HG03045 (cell line): Measurements from ENCODE around the gene SSRP1.

ENCODE experiments used
- ATAC-seq: cut with Tn5 transposase; IDR thresholded peaks from one replicate; pipeline ENCODE4 v1.9.1; 2021; ENCODE audit warnings: mild to moderate bottlenecking, moderate library complexity; ENCODE audit not compliant: unreplicated experiment

SSRP1 gene

DNA sequence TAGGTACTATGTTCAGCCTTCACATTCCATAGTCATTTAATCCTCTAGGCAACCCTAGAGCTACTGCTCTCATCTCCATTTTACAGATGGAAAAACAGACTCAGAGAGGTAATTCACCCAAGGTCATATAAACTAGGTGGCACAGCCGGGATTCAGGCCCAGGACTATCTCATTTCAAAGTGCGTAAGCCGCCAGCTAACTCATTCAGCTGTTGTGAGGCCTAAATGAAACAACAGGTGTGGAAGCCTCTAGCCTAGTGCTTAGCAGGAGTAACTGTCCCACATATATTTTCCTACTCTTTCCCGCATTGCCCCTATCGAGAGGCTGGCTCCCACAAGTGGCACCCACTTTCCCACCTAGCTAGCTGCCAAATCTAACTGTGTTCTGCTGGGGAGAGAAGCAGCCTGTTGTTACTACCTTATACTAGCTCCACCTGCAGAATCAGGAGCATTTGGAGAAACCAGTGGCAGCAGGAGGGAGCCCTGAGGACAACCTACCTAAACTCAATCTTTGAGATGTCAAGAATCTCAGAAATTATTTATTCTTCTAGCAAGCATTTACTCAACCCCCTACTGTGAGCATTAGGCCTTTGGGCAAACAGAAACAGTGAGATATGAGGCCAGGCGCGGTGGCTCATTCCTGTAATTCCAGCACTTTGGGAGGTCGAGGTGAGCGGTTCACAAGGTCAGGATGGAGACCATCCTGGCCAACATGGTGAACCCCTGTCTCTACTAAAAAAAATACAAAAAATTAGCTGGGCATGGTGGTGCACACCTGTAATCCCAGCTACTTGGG, 24.4 kb upstream of the SSRP1 start:
- ATAC-seq: no peak

GRCh38 chr11:57359396-57359795, 23.7 kb upstream of the SSRP1 start:
- ATAC-seq: no peak

- no peak for ATAC-seq
These were observed 23.3 kb upstream of the SSRP1 start for GRCh38 chr11:57358991-57359390.

DNA sequence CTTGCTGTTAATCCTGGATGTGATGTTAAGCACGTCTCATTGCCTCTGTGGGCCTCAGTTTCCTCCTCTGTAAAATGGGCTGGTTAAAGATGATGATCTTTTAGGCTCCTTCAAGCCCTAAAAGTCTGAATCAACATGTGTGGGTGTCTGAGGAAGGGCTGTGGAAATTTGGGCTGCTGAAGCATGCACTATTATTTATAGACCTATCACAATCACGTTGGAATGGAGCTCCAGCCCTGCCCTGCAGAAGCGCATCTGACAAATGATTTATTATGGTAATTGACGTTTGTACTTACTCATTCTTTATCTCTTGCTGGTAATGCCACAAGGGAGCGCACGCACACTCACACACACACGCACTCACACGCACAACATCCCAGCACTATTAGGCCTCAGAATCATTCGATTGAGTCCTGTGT, 22.9 kb upstream of the SSRP1 start:
- ATAC-seq: no peak

DNA sequence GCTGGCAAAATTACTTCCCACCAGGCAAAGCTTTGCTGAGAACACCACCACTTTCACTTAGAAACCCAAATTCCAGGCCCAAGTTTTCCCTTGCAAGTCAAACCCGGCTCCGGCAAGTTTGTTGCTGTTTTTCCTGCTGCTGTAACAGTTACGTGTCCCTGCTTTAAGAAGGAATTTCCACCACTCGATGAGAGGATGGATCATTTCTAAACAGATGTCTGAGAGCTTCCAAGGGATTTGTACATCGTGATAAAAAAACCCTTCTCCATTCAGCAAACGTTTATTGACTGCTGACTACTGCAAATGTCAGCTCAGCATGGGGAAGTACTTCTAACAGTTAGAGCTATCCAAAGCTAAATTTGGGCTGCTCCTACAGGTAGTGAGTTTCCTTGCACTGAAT, 22.2 kb upstream of the SSRP1 start:
- ATAC-seq: no peak

- no peak for ATAC-seq
These were observed 21.6 kb upstream of the SSRP1 start for GRCh38 chr11:57357310-57357709.

DNA sequence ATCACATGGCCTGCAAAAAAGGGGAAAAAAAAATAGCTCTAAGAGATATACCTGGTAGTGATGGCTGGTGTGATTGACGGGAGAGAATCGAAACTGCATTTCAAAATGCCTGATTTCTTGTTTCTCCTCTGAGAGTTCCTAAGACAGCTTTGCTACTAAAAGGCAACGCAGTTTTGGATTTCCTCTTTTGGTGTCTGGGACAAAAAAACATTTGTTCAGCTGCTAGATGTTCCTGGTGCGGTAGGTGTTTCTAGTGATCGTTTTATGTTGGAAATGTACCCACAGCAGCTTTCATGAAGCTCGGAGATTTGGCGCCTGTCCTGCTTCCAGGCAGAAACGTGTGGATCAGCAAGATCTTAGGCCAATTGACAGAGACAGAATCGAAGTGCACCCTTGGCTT, 20.6 kb upstream of the SSRP1 start:
- no peak for ATAC-seq

DNA sequence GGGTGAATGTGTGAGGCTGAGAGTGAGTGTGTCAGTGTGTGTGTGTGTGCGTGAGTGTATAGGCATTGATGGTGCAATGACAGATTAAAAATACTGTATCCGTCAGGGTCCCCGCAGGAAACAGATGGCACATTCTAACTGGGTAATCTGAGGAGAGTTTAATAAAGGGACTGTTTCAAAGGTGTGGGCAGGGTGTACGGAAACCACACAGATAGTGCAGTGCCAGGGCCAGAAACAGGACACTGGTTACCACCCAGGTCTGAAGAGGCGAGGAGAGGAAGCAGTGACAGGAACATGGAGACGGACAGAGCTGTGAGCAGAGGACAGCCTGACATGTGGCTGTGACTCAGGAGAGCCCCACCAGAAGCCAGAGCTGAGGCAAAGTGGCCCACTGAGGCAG, 19.0 kb upstream of the SSRP1 start:
- no peak for ATAC-seq

GRCh38 chr11:57353852-57354251, 18.2 kb upstream of the SSRP1 start:
- no peak for ATAC-seq

DNA sequence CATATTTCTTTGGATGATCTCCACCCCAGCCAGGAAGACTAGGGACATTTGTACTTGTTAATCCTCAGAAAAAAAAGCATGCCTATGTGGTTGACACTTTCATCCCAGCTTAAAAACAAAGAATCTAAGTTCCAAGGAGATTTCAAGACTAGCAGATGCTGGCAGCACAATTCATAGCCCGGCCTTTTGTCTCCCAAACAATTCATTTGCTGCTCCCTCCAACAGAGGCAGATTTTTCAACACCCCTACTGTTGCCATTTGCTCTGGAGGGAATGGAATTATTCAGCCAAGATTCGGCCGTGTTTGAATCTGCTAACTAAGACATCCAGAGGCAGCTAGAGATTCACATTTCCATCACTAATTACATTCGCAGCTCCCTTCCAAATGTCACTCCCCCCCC, 17.8 kb upstream of the SSRP1 start:
- ATAC-seq: no peak

- no peak for ATAC-seq
These were observed 17.3 kb upstream of the SSRP1 start for GRCh38 chr11:57353036-57353435.

- ATAC-seq: no peak
These were observed 14.0 kb upstream of the SSRP1 start for GRCh38 chr11:57349491-57350274.

DNA sequence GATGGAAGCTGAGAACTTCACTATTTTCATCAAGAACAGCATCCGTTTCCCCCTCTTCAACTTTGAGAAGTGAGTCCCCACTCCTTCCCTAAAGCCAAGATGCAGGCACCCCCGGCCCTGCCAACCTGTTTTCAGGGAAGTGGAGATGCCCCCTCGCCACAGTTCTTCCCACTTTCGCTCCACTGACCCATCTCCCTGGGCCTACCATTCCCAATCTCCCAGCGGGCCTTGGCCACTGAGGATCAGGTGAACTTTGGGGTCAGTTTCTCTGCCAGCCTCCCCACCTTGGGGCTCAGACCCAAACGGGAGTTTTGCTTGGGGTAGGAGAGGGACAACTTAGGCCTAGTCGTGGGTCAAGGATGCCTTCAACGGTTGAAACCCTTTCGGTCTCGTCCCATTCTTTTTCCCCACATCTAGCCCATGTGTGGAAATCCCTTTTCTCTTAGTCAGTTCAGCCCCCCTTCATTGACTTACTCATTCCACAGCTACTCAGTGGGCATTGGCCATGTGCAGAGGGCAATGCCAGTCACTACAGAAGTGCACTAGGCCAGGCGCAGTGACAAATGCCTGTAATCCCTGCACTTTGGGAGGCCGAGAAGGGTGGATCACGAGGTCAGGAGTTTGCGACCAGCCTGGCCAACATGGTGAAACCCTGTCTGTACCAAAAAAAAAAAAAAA, 13.1 kb upstream of the SSRP1 start:
- no peak for ATAC-seq

DNA sequence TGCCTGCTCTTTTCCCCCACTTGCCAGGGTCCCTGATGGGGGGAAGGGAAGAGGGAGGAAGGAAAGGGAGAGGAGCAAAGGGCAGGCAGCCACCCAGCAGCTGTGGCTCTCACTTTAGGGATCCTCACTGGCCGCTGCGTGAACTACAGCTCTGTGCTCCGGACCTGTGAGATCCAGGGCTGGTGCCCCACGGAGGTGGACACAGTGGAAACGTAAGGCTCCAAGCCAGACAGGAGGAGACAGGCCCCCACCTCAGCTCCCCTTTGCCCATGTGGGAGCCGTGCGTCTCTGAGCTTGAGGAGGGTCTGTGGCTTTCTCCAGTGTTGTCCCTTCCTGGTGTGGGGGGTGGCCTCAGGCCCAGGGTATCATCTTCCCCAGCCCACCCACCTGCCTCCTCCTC, 12.4 kb upstream of the SSRP1 start:
- ATAC-seq: no peak

GRCh38 chr11:57347336-57347735, 11.6 kb upstream of the SSRP1 start:
- no peak for ATAC-seq

GRCh38 chr11:57345555-57346211, 10.0 kb upstream of the SSRP1 start:
- ATAC-seq: peak; percentile 65

GRCh38 chr11:57344826-57345225, 9.1 kb upstream of the SSRP1 start:
- ATAC-seq: no peak

- ATAC-seq: no peak
These were observed 8.1 kb upstream of the SSRP1 start for GRCh38 chr11:57343825-57344224.

- ATAC-seq: no peak
These were observed 7.0 kb upstream of the SSRP1 start for GRCh38 chr11:57342702-57343101.

DNA sequence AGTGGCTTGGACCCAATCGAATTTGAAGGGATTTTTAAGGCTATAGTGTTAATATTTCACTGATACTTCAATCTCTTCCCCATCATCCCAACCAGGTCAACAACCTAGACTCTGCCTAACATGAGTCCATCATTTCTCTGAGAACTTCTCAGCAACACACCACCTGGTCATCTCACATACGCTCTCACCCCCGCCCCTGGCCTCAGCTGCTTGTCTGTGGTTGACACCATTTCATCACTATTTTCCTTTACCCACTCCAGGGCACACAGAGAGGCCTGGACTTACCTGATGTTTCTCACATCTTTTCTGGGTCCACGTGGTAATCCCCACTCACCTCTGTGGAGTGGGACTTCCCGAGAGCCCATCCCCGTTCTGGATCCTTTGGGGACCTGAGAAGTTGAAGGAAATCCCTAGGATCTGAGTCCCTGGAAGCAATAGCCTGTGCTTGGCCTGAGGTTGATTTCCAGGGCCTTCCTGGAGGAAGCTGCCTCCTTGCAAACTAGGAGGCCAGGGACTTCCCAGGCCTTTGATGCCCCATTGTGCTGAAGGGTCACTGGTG, 5.6 kb upstream of the SSRP1 start:
- ATAC-seq: no peak

DNA sequence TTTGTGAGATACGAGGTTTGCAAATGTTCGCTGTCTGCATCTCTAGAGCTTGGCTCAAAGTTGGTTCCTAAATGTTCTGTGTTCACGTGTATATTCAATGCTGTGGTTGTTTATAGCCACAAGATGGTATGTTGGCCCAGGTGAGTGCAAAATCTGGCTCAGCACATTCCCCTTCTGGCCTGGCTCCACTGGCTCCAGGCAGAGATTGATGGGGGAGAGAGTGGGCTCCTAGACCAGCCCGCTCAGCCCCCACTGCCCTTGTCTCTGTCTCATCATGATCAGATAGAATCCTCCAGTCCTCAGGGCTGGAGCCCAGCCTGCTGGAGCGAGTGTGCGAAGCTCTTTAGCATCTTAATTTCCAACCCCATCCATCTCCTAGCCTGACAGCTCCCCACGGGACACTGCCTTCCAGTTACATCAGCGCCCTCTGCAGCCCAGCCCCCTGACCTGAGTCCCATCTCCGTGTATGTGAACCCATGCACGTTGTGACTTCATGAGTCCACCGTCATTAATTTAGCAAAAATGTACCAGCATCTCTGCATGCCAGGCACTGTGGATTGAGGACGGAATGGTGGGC, 4.4 kb upstream of the SSRP1 start:
- ATAC-seq: no peak
